Activated CD8-positive, alpha-beta T cell treated with anti-CD3 and anti-CD28 coated beads for 36 hours (primary cell): ENCODE results near the gene RPS14. TPM values are rescaled to one million over a fixed set of nuclear protein-coding genes. Genes with fewer than 3 reads are reported as not detected.

Source experiments
- ATAC-seq: fragments of 200-7000 bp; cut with Tn5 transposase; one replicate; pipeline ENCODE4 v1.10.0; 2021; ENCODE audit warnings: mild to moderate bottlenecking, moderate library complexity
- CTCF ChIA-PET: fragments of 350-600 bp; sonication (Branson Sonifier 250); formaldehyde crosslinking; loops from one replicate; lab custom pipeline; 2021; ENCODE audit warnings: antibody characterized with exemption; lab: Charles Lee
- POLR2A ChIA-PET: fragments of 350-600 bp; sonication (Branson Sonifier 250); formaldehyde crosslinking; loops from one replicate; lab custom pipeline; 2021; ENCODE audit warnings: antibody characterized with exemption; lab: Charles Lee
- DNase-seq: peaks from one replicate; pipeline ENCODE4 v3.0.0-alpha.2; 2020
- H3K27ac Mint-ChIP-seq: one replicate; pipeline ENCODE4 v1.8.0; 2021; ENCODE audit warnings: mild to moderate bottlenecking, mixed read lengths
- H3K27me3 Mint-ChIP-seq: one replicate; pipeline ENCODE4 v1.8.0; 2021; ENCODE audit warnings: mixed read lengths
- H3K36me3 Mint-ChIP-seq: one replicate; pipeline ENCODE4 v1.8.0; 2021; ENCODE audit warnings: low read depth, mixed read lengths
- H3K4me1 Mint-ChIP-seq: one replicate; pipeline ENCODE4 v1.8.0; 2021; ENCODE audit warnings: low read depth, mixed read lengths
- H3K4me3 Mint-ChIP-seq: one replicate; pipeline ENCODE4 v1.8.0; 2021; ENCODE audit warnings: mild to moderate bottlenecking, moderate library complexity, mixed read lengths
- H3K9me3 Mint-ChIP-seq: one replicate; pipeline ENCODE4 v1.8.0; 2021; ENCODE audit warnings: mixed read lengths
- CTCF ChIP-seq: fragments of 200-600 bp; IDR thresholded peaks from one replicate; pipeline ENCODE4 v1.8.0; 2022; ENCODE audit warnings: antibody characterized with exemption, mild to moderate bottlenecking
- intact Hi-C: fragments of 100-400 bp; cut with micrococcal nuclease; formaldehyde crosslinking; loops from one replicate; pipeline ENCODE4 v1.10.0; 2022
- total RNA-seq, 2 experiments: library from RNA; stranded (reverse); gene quantifications; one replicate each; pipeline ENCODE4 v1.2.3, GENCODE V29; 2021

Gene RPS14
- total RNA-seq, 2 experiments from 2014 or later, result 3,542 to 3,651 TPM

GRCh38 chr5:150446583-150446982, 3.0 kb downstream of the RPS14 start:
- ChIA-PET CTCF (interaction anchor here (0.7 to 1.8 kb wide), 2 partner anchors 10 to 12 kb away, joined by 3 to 8 read pairs; no protein-coding TSS in a partner anchor), POLR2A (interaction anchor here (0.6 to 3.8 kb wide), 14 partner anchors 10 to 1303 kb away, joined by 3 to 21 read pairs (median 4); partner anchors contain the start of gene CD74)
- H3K9me3 Mint-ChIP-seq, result peaks cover 1% of the 10 kb centered on the region
- peak overlapping the region; percentile 100 for H3K27ac Mint-ChIP-seq
- no peak for TF ChIP-seq CTCF
- DNase-seq (no peak), ATAC-seq (no peak)
- peaks cover 60% of the 10 kb centered on the region for H3K36me3 Mint-ChIP-seq
- H3K4me3 Mint-ChIP-seq, result peak overlapping the region; percentile 92
- no peaks in the 10 kb centered on the region for H3K27me3 Mint-ChIP-seq
- peaks cover 30% of the 10 kb centered on the region for H3K4me1 Mint-ChIP-seq
- intact Hi-C loops, result no loop called here

- DNase-seq, result no peak
- ChIA-PET CTCF (interaction anchor here (0.7 to 1.9 kb wide), 2 partner anchors 10 to 12 kb away, joined by 3 to 8 read pairs (median 7); no protein-coding TSS in a partner anchor), POLR2A (interaction anchor here (0.6 to 3.8 kb wide), 15 partner anchors 9 to 1303 kb away, joined by 3 to 21 read pairs (median 4); partner anchors contain the start of gene CD74)
- H3K9me3 Mint-ChIP-seq, result peaks cover 1% of the 10 kb centered on the region
- H3K4me3 Mint-ChIP-seq, result peak overlapping the region; percentile 92
- peaks cover 60% of the 10 kb centered on the region for H3K36me3 Mint-ChIP-seq
- no peaks in the 10 kb centered on the region for H3K27me3 Mint-ChIP-seq
- no peak for TF ChIP-seq CTCF
- ATAC-seq, result no peak
- H3K27ac Mint-ChIP-seq, result peak overlapping the region; percentile 100
- intact Hi-C loops, result no loop called here
- peaks cover 30% of the 10 kb centered on the region for H3K4me1 Mint-ChIP-seq
Observed at GRCh38 chr5:150446088-150446487, 3.5 kb downstream of the RPS14 start.

GRCh38 chr5:150444770-150445169, 4.8 kb downstream of the RPS14 start:
- ATAC-seq (no peak), DNase-seq (no peak)
- Mint-ChIP-seq H3K9me3 (no peaks in the 10 kb centered on the region), H3K27ac (peak overlapping the region; percentile 52), H3K27me3 (no peaks in the 10 kb centered on the region), H3K4me3 (no peak overlapping the region), H3K36me3 (peaks cover 60% of the 10 kb centered on the region), H3K4me1 (peaks cover 30% of the 10 kb centered on the region)
- intact Hi-C loops, result no loop called here
- TF ChIP-seq CTCF, result no peak
- CTCF ChIA-PET, result interaction anchor here (1.0 to 1.9 kb wide), 3 partner anchors 9 to 66 kb away, joined by 3 to 7 read pairs (median 3); partner anchors contain the start of gene CD74
- POLR2A ChIA-PET, result interaction anchor here (0.6 to 3.8 kb wide), 11 partner anchors 8 to 84 kb away, joined by 3 to 21 read pairs (median 4); partner anchors contain the start of gene CD74

- Mint-ChIP-seq H3K4me3 (no peak overlapping the region), H3K36me3 (peaks cover 49% of the 10 kb centered on the region), H3K9me3 (no peaks in the 10 kb centered on the region), H3K27ac (peak overlapping the region; percentile 73), H3K4me1 (peaks cover 30% of the 10 kb centered on the region), H3K27me3 (no peaks in the 10 kb centered on the region)
- ATAC-seq, result peak; percentile 22
- DNase-seq, result no peak
- ChIA-PET CTCF (interaction anchor here (1.0 to 2.4 kb wide), 5 partner anchors 11 to 65 kb away, joined by 3 to 8 read pairs (median 3); partner anchors contain the start of gene CD74), POLR2A (interaction anchor here (0.7 to 4.5 kb wide), 16 partner anchors 9 to 246 kb away, joined by 3 to 23 read pairs (median 4); no protein-coding TSS in a partner anchor)
- intact Hi-C loops, result no loop called here
- TF ChIP-seq CTCF, result no peak
Observed at GRCh38 chr5:150443242-150444075, 6.1 kb downstream of the RPS14 start.
